HG03432 (cell line): Measurements from ENCODE around the gene CCNK.

ENCODE experiments used
- ATAC-seq: cut with Tn5 transposase; IDR thresholded peaks from one replicate; pipeline ENCODE4 v1.9.1; 2021; ENCODE audit warnings: mild to moderate bottlenecking, moderate library complexity; ENCODE audit not compliant: unreplicated experiment

Gene CCNK

GRCh38 chr14:99518441-99519346, 37.5 kb downstream of the CCNK start:
- ATAC-seq, result peak; percentile 70

GRCh38 chr14:99519347-99519881, 38.2 kb downstream of the CCNK start:
- ATAC-seq, result no peak

- ATAC-seq, result no peak
Observed at GRCh38 chr14:99519931-99520421, 38.8 kb downstream of the CCNK start.

GRCh38 chr14:99520571-99521081, 39.4 kb downstream of the CCNK start:
- no peak for ATAC-seq

DNA sequence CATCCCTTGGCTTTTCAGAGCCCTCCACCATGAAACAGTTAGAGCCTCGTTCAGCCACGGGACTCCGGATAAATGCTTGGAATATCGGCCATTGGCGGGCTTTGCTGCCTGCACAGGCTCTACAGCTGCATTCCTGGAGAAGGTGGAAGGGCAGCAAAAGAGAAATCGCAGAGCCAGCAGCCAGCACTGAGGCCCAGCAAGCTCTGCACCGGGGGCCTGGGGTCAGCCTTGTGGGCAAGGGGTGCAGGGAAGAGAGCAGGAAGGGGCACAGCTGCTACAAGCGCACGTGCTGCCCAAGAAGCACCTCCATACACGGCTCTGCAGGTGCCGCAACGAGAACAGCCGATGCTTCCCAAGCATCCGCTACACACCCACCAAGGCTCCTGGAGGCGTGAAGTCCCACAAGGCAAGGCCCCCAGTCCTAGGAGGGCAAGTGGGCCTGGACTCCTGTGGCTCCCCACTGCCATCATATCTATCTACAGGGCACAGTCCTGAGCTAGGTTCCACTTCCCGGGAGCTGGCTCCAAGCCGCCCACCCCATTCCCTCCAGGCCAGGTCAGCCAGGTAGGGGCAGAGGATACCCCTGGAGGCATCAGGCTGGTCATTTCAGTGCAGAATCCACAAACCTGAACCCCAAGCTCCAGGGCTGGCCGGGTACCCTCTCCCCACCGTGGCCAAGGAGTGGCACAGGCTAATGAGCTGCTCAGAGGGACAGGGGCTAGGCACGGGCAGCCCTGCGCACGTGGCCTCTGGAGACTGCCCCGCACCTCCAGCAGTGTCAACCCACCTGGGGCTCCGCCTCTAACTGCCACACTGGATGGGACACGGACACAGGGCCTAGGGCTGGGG, 40.2 kb downstream of the CCNK start:
- no peak for ATAC-seq

DNA sequence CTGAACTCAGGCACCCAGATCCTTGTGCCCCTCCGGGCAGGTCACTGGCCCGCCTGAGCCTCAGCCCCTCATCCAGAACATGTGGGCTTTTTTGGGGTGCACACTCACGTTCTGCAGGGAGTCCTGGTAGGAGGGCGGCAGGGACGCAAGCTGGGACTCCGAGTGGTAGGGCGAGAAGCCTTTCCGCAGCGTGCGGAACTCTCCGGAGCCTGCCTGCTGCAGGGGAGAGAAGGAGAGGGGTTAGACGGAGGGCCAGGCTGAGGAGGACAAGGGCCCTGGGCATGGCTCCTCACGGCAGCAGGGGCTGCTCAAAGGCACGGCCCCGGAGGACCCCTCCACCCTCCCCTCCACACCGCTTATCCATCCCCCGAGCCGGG, 40.8 kb downstream of the CCNK start:
- no peak for ATAC-seq

GRCh38 chr14:99522457-99522891, 41.3 kb downstream of the CCNK start:
- no peak for ATAC-seq

GRCh38 chr14:99522934-99523703, 41.9 kb downstream of the CCNK start:
- no peak for ATAC-seq

DNA sequence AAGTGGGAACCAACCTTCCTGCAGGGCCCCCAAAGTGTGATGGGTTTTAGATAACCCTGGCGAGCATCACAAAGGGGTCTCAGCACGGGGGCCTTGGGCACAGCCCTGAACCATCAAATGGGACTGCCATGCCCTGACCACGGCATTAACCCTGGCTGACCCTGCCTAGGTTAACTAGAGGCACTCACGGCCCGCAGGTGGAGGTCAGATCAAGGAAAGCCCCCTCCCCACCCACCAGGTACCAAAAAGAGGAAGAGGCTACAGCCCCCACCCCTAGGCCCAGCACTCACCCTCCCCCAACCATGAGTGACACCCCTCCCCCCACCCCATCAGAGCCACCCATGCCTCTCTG, 42.5 kb downstream of the CCNK start:
- no peak for ATAC-seq

DNA sequence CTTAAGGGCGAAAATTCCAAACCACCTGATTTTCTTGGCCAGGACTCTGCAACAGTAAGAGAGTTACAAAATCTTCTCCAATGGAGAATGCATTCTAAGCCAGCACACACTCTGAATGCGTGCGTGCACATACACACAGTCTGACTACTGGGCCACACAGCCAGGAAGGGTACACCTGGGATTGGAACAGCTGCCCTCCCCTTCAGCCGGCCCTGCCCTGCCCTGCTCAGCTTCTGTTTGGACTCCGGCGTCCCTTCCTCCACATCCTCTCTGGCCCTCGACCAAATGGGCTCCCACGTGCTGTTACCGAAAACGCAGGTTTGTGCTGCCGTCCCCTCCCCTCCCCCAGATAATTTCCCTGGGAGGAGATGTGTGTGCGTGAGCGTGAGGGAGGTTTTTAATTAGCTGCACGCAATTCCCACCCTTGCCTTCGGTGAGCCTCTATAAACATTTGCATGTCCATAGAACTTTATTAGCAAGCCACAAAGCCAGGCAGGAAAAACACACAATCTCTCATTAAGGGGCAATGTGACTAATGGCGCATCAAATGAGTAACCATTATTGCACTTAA, 43.0 kb downstream of the CCNK start:
- no peak for ATAC-seq

- no peak for ATAC-seq
Observed at GRCh38 chr14:99524804-99525698, 43.8 kb downstream of the CCNK start.

- ATAC-seq, result no peak
Observed at GRCh38 chr14:99525699-99526080, 44.5 kb downstream of the CCNK start.

DNA sequence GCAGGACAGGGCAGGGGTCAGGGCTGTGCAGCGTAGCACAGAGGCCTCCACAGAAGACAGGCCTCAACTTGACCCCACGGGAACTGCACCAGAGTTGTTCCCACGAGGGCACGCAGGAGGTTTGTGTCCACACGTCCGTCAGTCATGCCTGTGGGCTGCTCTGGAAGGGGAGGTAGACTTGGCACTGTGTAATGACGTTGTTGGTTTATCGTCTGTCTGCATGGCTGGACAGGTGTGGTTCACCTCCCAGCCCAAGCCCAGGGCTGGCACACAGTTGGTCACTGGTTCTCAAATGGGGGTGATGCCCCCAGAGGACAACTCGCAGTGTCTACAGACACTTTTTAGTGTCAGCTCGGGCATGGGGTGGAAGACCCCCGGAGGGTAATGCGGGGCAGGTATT, 45.8 kb downstream of the CCNK start:
- no peak for ATAC-seq

DNA sequence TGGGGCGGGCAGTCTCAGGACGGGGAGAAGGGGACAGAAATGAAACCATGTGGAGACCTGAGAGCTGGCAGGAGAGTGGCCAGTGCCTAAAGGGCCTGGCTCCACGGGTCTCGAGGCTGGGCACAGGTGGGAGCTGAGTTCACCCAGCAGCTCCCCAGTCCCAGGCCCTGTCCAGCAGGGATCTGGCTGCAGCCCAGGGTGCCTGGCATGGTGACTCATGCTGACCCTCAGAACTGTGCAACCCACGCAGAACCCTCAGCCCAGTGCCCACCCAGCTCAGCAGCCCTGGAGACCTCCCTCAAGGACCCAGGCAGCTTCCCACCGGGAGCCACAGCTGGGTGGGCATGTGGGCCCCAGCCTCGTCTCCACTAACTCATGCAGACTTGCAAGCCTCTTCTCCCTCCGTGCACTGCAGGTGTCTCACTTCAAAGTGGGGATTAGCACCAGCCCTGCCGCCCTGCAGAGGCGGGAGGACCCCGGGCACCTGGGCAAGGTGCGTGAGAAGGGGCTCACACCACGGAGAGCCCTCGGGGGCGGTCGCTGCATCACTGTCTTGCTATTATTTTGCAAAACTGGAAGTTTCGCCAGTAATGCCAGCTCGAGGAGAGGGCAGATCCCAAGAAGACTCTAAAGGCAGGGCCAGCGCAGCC, 46.3 kb downstream of the CCNK start:
- no peak for ATAC-seq

DNA sequence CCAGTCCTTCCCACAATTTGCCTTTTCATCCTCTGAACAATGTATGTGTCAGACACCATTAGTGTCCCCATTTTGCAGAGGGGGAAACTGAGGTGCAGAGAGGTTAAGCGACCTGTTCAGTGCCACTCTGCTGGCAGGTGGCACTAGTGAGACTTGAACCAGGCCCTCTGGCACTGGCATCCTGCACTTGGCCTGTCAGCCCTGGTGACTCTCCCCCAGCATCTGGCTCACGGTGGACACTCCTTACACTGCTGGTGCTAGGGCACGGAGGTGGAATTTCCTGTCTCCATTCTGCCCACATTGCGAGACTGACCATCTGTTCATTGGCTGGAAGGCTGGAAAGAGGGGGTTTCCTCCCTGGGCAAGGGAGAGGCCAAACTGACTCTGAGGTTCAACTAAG, 48.7 kb downstream of the CCNK start:
- no peak for ATAC-seq

- no peak for ATAC-seq
Observed at GRCh38 chr14:99530407-99531155, 49.4 kb downstream of the CCNK start.

- ATAC-seq, result no peak
Observed at GRCh38 chr14:99531251-99532096, 50.3 kb downstream of the CCNK start.
